Natural killer cell (primary cell): Measurements from ENCODE around the gene ENAM. TPM values are rescaled to one million over a fixed set of nuclear protein-coding genes. Genes with fewer than 3 reads are reported as not detected.
"Not testable (repeated sequence)": the region's sequence is repeated elsewhere in the genome, so short reads cannot be mapped to it uniquely, and the experiment has no call there.

Experiments
- ATAC-seq, 3 donors: fragments of 150-1000 bp in 2 of 3; fragments of 200-7000 bp in 1 of 3; cut with Tn5 transposase; 1 replicate in 1 of 3; 2 replicates in 2 of 3; pipeline ENCODE4 v1.10.0; 2021; ENCODE audit warnings: mild to moderate bottlenecking in 2 of 3, moderate library complexity in 2 of 3
- DNase-seq, 2 donors: peaks; one replicate each; pipeline versions ENCODE4 v3.0.0 to v3.0.0-alpha.2; 2013 to 2021; ENCODE audit warnings: mixed read lengths in 1 of 2
- H3K27ac ChIP-seq: one replicate; pipeline ENCODE4 v1.5.1; 2013; ENCODE audit warnings: mild to moderate bottlenecking, low read length
- H3K27me3 ChIP-seq: one replicate; pipeline ENCODE4 v1.6.1; 2013; ENCODE audit warnings: low read length; ENCODE audit not compliant: control insufficient read depth, insufficient read depth
- H3K36me3 ChIP-seq: one replicate; pipeline ENCODE4 v1.6.1; 2013; ENCODE audit warnings: low read length; ENCODE audit not compliant: control insufficient read depth, insufficient read depth
- H3K4me1 ChIP-seq: one replicate; pipeline ENCODE4 v1.6.1; 2013; ENCODE audit warnings: low read length; ENCODE audit not compliant: control insufficient read depth, insufficient read depth
- H3K4me3 ChIP-seq: one replicate; pipeline ENCODE4 v1.5.1; 2013; ENCODE audit warnings: low read length
- H3K9me3 ChIP-seq: one replicate; pipeline ENCODE4 v1.6.1; 2013; ENCODE audit warnings: low read length; ENCODE audit not compliant: control insufficient read depth, insufficient read depth
- H3K27ac Mint-ChIP-seq, 2 donors: one replicate each; pipeline ENCODE4 v1.8.0; 2022; ENCODE audit warnings: mild to moderate bottlenecking in 2 of 2, mixed read lengths in 2 of 2, moderate library complexity in 1 of 2
- H3K27me3 Mint-ChIP-seq, 2 donors: one replicate each; pipeline ENCODE4 v1.8.0; 2022; ENCODE audit warnings: low read depth in 2 of 2, mixed read lengths in 2 of 2
- H3K36me3 Mint-ChIP-seq: one replicate; pipeline ENCODE4 v1.8.0; 2022; ENCODE audit warnings: mixed read lengths
- H3K4me1 Mint-ChIP-seq, 2 donors: one replicate each; pipeline ENCODE4 v1.8.0; 2022; ENCODE audit warnings: mixed read lengths in 2 of 2
- H3K4me3 Mint-ChIP-seq: one replicate; pipeline ENCODE4 v1.8.0; 2022; ENCODE audit warnings: mild to moderate bottlenecking, moderate library complexity, mixed read lengths
- H3K9me3 Mint-ChIP-seq, 2 donors: one replicate each; pipeline ENCODE4 v1.8.0; 2022; ENCODE audit warnings: mixed read lengths in 2 of 2
- CTCF ChIP-seq: fragments of 200-600 bp; IDR thresholded peaks from one replicate; pipeline ENCODE4 v1.8.0; 2022; ENCODE audit warnings: antibody characterized with exemption
- WGBS: methylation state at CpG from one replicate; pipeline ENCODE4 v1.1.7; 2013; ENCODE audit warnings: missing lambda C conversion rate; ENCODE audit not compliant: insufficient coverage; 5-methylcytosine and 5-hydroxymethylcytosine counted together
- intact Hi-C: fragments of 100-400 bp; cut with micrococcal nuclease; formaldehyde crosslinking; loops from one replicate; pipeline ENCODE4 v1.14.2; 2022
- total RNA-seq, 4 donors: library from RNA; stranded (reverse); fragments of 120-200 nt in 1 of 4; gene quantifications; one replicate each; pipeline versions ENCODE4 v1.2.3 to v1.2.4, GENCODE V29; 2013 to 2022

ENAM gene
- total RNA-seq, 3 donors from 2014 or later (not counting 1 experiment from before 2014, with no cell fraction given): not detected

DNA sequence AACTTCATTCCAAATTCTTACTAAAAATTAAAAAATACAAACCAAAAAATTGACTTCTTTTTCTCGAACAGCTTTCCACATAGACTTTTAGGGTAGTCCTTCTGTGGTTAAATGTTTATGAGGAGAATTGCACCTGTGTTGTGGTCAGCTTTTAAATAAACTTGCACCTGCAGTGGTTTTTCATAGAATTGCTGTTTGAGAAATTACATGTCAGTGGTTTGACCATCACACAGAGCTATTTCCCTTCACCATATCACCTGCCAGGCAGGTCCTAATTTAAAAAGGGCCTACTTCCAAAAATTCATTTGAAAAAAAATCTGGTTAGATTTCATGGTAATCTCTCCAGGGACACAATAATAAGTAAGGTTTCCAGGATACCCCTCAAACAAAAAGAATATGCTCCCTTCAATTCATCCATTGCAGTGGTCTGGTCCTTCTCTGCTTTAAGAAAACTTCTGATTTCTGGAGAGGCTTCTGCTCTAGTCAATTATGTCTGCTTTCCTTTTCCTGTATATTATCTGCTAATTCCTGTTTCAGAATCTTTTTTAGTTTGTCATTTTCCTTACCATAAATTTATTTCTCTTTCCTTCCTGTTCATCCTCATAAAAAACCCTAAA lies 49.9 kb downstream of the ENAM start:
- TF ChIP-seq CTCF: no peak
- Histone ChIP-seq H3K9me3 (no peaks in the 10 kb centered on the region), H3K4me3 (no peak overlapping the region), H3K27ac (no peak overlapping the region), H3K4me1 (peaks cover 5% of the 10 kb centered on the region), H3K36me3 (no peaks in the 10 kb centered on the region), H3K27me3 (peaks cover 2% of the 10 kb centered on the region)
- Mint-ChIP-seq H3K36me3 (no peaks in the 10 kb centered on the region), H3K27me3 (peaks cover 7 to 20% of the 10 kb centered on the region in 2 donors), H3K9me3 (no peaks in the 10 kb centered on the region), H3K27ac (no peak overlapping the region), H3K4me3 (no peak overlapping the region), H3K4me1 (no peaks in the 10 kb centered on the region)
- no CpG with 5 or more reads among the region's 1 CpG for WGBS
- intact Hi-C loops: no loop called here
- ATAC-seq (no peak), DNase-seq (no peak)

- no peak for DNase-seq
- Histone ChIP-seq H3K36me3 (no peaks in the 10 kb centered on the region), H3K27me3 (no peaks in the 10 kb centered on the region), H3K4me3 (no peak overlapping the region), H3K27ac (no peak overlapping the region), H3K4me1 (peaks cover 5% of the 10 kb centered on the region), H3K9me3 (no peaks in the 10 kb centered on the region)
- Mint-ChIP-seq H3K4me3 (no peak overlapping the region), H3K27ac (no peak overlapping the region), H3K4me1 (no peaks in the 10 kb centered on the region), H3K27me3 (peaks cover 0 to 3% of the 10 kb centered on the region in 2 donors), H3K9me3 (no peaks in the 10 kb centered on the region), H3K36me3 (no peaks in the 10 kb centered on the region)
- no peak for TF ChIP-seq CTCF
- no peak for ATAC-seq
- intact Hi-C loops: loop anchor here (10.0 kb wide), 1 partner anchor 314 kb away; the partner anchor contains the start of gene DCK
Observed at GRCh38 chr4:70680934-70681333, 52.4 kb downstream of the ENAM start.

- ATAC-seq (no peak), DNase-seq (no peak)
- intact Hi-C loops: loop anchor here (10.0 kb wide), 1 partner anchor 313 kb away; the partner anchor contains the start of gene DCK
- H3K27me3 ChIP-seq: no peaks in the 10 kb centered on the region
- H3K4me3 ChIP-seq: no peak overlapping the region
- no peaks in the 10 kb centered on the region for H3K9me3 ChIP-seq
- Mint-ChIP-seq H3K4me3 (no peak overlapping the region), H3K27me3 (peaks cover 0 to 3% of the 10 kb centered on the region in 2 donors), H3K27ac (no peak overlapping the region), H3K36me3 (no peaks in the 10 kb centered on the region), H3K4me1 (no peaks in the 10 kb centered on the region), H3K9me3 (no peaks in the 10 kb centered on the region)
- no peaks in the 10 kb centered on the region for H3K36me3 ChIP-seq
- no peak overlapping the region for H3K27ac ChIP-seq
- H3K4me1 ChIP-seq: peaks cover 5% of the 10 kb centered on the region
- TF ChIP-seq CTCF: no peak
Observed at GRCh38 chr4:70681704-70682103, 53.2 kb downstream of the ENAM start.

DNA sequence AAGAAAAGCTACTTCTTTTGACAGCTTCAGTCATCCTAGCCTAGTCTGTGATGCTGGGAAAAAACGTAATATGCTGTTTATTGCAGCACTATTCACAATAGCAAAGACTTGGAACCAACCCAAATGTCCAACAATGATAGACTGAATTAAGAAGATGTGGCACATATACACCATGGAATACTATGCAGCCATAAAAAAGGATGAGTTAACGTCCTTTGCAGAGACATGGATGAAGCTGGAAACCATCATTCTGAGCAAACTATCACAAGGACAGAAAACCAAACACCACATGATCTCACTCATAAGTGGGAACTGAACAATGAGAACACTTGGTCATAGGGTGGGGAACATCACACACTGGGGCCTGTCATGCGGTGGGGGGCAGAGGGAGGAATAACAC lies 53.6 kb downstream of the ENAM start:
- H3K27me3 Mint-ChIP-seq, H3K4me1 ChIP-seq, H3K27me3 ChIP-seq, H3K4me1 Mint-ChIP-seq, H3K27ac ChIP-seq, H3K9me3 ChIP-seq, H3K4me3 ChIP-seq, H3K27ac Mint-ChIP-seq, H3K36me3 ChIP-seq, ATAC-seq, H3K36me3 Mint-ChIP-seq, H3K4me3 Mint-ChIP-seq, H3K9me3 Mint-ChIP-seq, DNase-seq: not testable (repeated sequence)
- 100% methylated on average over 3 of the region's 3 CpGs for WGBS
- intact Hi-C loops: loop anchor here (10.0 kb wide), 1 partner anchor 313 kb away; the partner anchor contains the start of gene DCK
